ENCODE results near the gene SYNE1.
A peak's percentile ranks its signal among the peaks of the same experiment; 100 is the strongest.
"Not testable (repeated sequence)": the region's sequence is repeated elsewhere in the genome, so short reads cannot be mapped to it uniquely, and the experiment has no call there.

SYNE1 gene

GRCh38 chr6:152637296-152638047 lies at the start of gene SYNE1:
TSS of gene SYNE1 (minus strand) at chr6:152637362. CDS start at chr6:152628331, 9,031 bp downstream.
- no peak for DNase-seq

GRCh38 chr6:152685819-152686218 lies 48.7 kb upstream of the SYNE1 start:
- DNase-seq, result no peak

- DNase-seq, result not testable (repeated sequence)
Measured at GRCh38 chr6:152682935-152683334, 45.8 kb upstream of the SYNE1 start.

- DNase-seq, result no peak
Measured at GRCh38 chr6:152682141-152682540, 45.0 kb upstream of the SYNE1 start.

GRCh38 chr6:152680879-152681517 lies 43.8 kb upstream of the SYNE1 start:
- no peak for DNase-seq

- DNase-seq, result no peak
Measured at GRCh38 chr6:152680151-152680550, 43.0 kb upstream of the SYNE1 start.

- no peak for DNase-seq
Measured at GRCh38 chr6:152673236-152673635, 36.1 kb upstream of the SYNE1 start.

- no peak for DNase-seq
Measured at GRCh38 chr6:152671171-152671570, 34.0 kb upstream of the SYNE1 start.

- no peak for DNase-seq
Measured at GRCh38 chr6:152669895-152670294, 32.7 kb upstream of the SYNE1 start.

GRCh38 chr6:152661776-152662175 lies 24.6 kb upstream of the SYNE1 start:
- no peak for DNase-seq

GRCh38 chr6:152651986-152652385 lies 14.8 kb upstream of the SYNE1 start:
- no peak for DNase-seq

- no peak for DNase-seq
Measured at GRCh38 chr6:152648105-152648504, 10.9 kb upstream of the SYNE1 start.

GRCh38 chr6:152646732-152647131 lies 9.6 kb upstream of the SYNE1 start:
- not testable (repeated sequence) for DNase-seq

- no peak for DNase-seq
Measured at GRCh38 chr6:152642578-152643375, 5.6 kb upstream of the SYNE1 start.

- peak; percentile 53 for DNase-seq
Measured at GRCh38 chr6:152636609-152637295, 410 bp downstream of the SYNE1 start.

GRCh38 chr6:152636021-152636608 lies 1.0 kb downstream of the SYNE1 start:
- DNase-seq, result peak; percentile 48

GRCh38 chr6:152634773-152635172 lies 2.4 kb downstream of the SYNE1 start:
- no peak for DNase-seq

GRCh38 chr6:152632121-152632782 lies 4.9 kb downstream of the SYNE1 start:
- no peak for DNase-seq

GRCh38 chr6:152631376-152631775 lies 5.8 kb downstream of the SYNE1 start:
- no peak for DNase-seq

- DNase-seq, result no peak
Measured at GRCh38 chr6:152630832-152631231, 6.3 kb downstream of the SYNE1 start.

GRCh38 chr6:152625213-152625612 lies 11.9 kb downstream of the SYNE1 start:
- DNase-seq, result no peak

GRCh38 chr6:152614776-152615175 lies 22.4 kb downstream of the SYNE1 start:
- not testable (repeated sequence) for DNase-seq
